ENCODE measurements around the gene RGS14. TPM values are rescaled to one million over a fixed set of nuclear protein-coding genes. Genes with fewer than 3 reads are reported as not detected.
A peak's percentile ranks its signal among the peaks of the same experiment; 100 is the strongest.

The RGS14 gene
- total RNA-seq, 4 donors from 2014 or later: 38.5 to 85.9 (median 68.8) TPM

DNA sequence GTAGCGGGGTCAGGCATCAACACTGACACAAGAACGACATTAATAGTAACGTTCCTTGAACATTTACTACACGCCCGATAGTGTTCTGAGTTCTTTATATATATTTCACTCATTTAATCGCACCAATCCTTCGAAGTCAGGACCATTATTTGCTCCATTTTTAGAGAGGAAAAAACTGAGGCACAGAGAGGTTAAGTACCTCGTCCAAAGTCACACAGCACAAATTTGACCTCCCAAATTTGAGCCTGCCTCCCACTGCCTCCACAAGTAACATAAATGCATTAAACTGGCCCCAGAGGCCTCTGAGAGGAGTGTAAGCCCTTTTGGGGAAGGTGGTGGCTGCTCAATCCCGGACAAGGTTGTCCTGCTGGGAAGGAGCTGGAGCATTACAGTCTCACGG lies 5.8 kb downstream of the RGS14 start:
- no peak for DNase-seq (ENCODE audit: low spot score in 2 of 2)
- Histone ChIP-seq H3K9me3 (no peaks in the 10 kb centered on the region), H3K4me1 (peaks cover 63% of the 10 kb centered on the region), H3K27ac (no peak overlapping the region), H3K4me3 (peak overlapping the region; percentile 54), H3K36me3 (no peaks in the 10 kb centered on the region), H3K27me3 (no peaks in the 10 kb centered on the region)
- TF ChIP-seq POLR2A (IDR thresholded peaks at IDR 0.05): no peak
- no peak for TF ChIP-seq EP300 (IDR thresholded peaks at IDR 0.05)
- 28% methylated on average over 10 of the region's 10 CpGs for WGBS

DNA sequence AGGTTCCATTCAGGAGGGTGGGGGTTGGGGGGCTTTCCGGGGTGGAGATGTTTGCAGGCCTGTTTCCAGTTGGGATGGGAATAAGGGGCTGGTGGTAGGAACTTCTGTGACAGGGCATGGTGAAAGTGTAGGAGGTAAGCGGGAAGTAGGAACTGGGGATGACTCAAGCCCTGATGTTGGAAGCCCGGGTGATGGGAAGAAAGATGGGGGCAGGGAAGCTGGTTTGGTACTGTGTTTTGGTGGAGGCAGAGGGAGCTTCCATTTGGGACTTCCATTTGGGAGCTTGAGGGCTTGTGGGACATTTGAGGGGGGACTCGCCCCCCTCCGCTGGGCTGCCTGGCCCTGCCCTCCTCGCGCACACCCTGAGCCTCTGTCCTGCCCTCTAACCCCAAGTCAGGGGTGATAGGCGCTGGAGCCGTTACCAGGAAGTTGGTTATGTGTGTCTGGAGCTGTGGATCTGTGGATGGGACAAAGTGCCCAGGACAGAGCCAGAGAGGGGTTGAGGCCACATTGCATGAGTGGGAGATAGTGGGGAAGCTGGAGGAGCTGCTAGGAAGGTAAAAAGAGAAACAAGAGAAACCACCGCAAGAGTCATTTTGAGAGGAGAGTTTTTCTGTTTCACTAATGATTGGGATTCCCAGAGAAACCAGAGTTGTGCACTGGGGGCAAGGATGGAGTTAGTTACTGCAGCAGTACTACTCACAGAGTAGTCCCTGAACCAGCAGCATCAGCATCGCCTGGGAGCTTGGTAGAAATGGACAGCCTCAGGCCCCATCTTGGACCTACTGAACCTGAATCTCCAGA lies 6.6 kb downstream of the RGS14 start:
- Histone ChIP-seq H3K27me3 (no peaks in the 10 kb centered on the region), H3K4me1 (peaks cover 63% of the 10 kb centered on the region), H3K9me3 (no peaks in the 10 kb centered on the region), H3K27ac (no peak overlapping the region), H3K4me3 (no peak overlapping the region), H3K36me3 (no peaks in the 10 kb centered on the region)
- TF ChIP-seq POLR2AphosphoS5 (IDR thresholded peaks at IDR 0.05): no peak
- TF ChIP-seq POLR2A (IDR thresholded peaks at IDR 0.05): no peak
- no peak for TF ChIP-seq EP300 (IDR thresholded peaks at IDR 0.05)
- TF ChIP-seq, protein P1, sequence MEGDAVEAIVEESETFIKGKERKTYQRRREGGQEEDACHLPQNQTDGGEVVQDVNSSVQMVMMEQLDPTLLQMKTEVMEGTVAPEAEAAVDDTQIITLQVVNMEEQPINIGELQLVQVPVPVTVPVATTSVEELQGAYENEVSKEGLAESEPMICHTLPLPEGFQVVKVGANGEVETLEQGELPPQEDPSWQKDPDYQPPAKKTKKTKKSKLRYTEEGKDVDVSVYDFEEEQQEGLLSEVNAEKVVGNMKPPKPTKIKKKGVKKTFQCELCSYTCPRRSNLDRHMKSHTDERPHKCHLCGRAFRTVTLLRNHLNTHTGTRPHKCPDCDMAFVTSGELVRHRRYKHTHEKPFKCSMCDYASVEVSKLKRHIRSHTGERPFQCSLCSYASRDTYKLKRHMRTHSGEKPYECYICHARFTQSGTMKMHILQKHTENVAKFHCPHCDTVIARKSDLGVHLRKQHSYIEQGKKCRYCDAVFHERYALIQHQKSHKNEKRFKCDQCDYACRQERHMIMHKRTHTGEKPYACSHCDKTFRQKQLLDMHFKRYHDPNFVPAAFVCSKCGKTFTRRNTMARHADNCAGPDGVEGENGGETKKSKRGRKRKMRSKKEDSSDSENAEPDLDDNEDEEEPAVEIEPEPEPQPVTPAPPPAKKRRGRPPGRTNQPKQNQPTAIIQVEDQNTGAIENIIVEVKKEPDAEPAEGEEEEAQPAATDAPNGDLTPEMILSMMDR (IDR thresholded peaks at IDR 0.05): no peak
- DNase-seq (ENCODE audit: low spot score in 2 of 2): no peak
- WGBS: 69% methylated on average over 11 of the region's 11 CpGs

DNA sequence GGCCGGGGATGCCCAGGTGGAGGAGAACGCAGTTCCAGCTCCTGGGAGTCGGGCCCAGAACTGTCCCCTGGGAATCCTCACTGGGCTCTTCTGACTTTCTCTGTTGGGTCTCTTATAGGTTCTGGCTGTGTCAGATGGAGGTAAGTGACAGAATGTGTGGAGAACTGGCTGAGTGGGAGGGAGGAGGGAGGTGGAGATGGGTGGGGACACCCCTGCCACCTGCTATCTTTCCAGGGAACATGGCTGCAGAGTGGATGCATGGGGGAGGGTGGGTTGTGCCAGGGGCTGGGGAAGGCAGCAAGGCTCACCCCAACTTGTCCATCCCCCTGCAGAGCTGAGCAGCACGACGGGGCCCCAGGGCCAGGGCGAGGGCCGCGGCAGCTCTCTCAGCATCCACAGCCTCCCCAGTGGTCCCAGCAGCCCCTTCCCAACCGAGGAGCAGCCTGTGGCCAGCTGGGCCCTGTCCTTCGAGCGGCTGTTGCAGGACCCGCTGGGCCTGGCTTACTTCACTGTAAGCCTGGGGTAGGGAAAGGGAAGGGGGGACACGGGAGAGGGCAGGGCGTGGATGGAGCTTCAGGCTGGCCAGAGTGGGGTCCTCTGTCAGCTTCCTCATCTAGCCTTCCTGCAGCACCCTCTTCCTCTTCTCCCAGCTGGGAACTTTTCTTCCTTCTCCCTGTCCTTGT lies 8.3 kb downstream of the RGS14 start:
- peaks cover 77% of the 10 kb centered on the region for H3K4me1 ChIP-seq
- no peak for DNase-seq (ENCODE audit: low spot score in 2 of 2)
- H3K4me3 ChIP-seq: no peak overlapping the region
- H3K27ac ChIP-seq: peak overlapping the region; percentile 83
- TF ChIP-seq, protein P1 (IDR thresholded peaks at IDR 0.05): no peak
- TF ChIP-seq POLR2A (IDR thresholded peaks at IDR 0.05) (no peak), EP300 (IDR thresholded peaks at IDR 0.05) (no peak), POLR2AphosphoS5 (IDR thresholded peaks at IDR 0.05) (no peak)
- no peaks in the 10 kb centered on the region for H3K27me3 ChIP-seq
- 81% methylated on average over 7 of the region's 14 CpGs for WGBS
- no peaks in the 10 kb centered on the region for H3K36me3 ChIP-seq
- H3K9me3 ChIP-seq: no peaks in the 10 kb centered on the region

DNA sequence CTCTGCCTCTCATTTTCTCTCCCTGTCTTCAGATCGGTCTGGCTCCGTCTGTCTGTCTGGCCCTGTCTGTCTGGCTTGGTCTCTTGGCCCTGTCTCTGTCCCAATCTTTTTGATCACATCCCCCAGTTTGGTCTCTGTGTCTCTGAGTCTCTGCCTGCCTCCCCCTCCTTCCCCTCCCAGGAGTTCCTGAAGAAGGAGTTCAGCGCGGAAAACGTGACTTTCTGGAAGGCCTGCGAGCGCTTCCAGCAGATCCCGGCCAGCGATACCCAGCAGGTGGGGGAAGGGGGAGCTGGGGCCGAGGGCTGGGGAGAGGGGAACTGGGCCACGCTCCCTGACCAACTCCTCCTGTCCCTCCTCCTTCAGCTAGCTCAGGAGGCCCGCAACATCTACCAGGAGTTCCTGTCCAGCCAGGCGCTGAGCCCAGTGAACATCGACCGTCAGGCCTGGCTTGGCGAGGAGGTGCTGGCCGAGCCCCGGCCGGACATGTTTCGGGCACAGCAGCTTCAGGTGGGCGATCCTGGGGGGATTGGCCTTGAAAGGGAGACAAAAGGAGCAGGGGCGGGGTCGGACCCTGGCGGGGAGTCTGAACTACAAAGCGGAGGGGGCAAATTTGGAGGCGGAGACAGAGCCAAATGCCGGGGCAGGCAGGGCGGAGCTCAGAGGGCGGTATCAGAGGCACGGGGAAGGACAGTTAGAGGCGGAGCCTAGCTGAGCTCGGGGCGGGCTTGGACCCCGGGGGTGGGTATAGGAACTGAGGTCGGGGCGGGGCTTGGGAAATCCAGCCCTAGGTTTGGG lies 9.0 kb downstream of the RGS14 start:
- TF ChIP-seq, protein P1 (IDR thresholded peaks at IDR 0.05): no peak
- TF ChIP-seq EP300 (IDR thresholded peaks at IDR 0.05) (no peak), POLR2AphosphoS5 (IDR thresholded peaks at IDR 0.05) (no peak), POLR2A (IDR thresholded peaks at IDR 0.05) (no peak)
- Histone ChIP-seq H3K36me3 (no peaks in the 10 kb centered on the region), H3K4me3 (peak overlapping the region; percentile 46), H3K27me3 (no peaks in the 10 kb centered on the region), H3K9me3 (no peaks in the 10 kb centered on the region), H3K4me1 (peaks cover 83% of the 10 kb centered on the region), H3K27ac (peak overlapping the region; percentile 83)
- DNase-seq (ENCODE audit: low spot score in 2 of 2): peak; percentile 93
- 12% methylated on average over 34 of the region's 36 CpGs for WGBS

DNA sequence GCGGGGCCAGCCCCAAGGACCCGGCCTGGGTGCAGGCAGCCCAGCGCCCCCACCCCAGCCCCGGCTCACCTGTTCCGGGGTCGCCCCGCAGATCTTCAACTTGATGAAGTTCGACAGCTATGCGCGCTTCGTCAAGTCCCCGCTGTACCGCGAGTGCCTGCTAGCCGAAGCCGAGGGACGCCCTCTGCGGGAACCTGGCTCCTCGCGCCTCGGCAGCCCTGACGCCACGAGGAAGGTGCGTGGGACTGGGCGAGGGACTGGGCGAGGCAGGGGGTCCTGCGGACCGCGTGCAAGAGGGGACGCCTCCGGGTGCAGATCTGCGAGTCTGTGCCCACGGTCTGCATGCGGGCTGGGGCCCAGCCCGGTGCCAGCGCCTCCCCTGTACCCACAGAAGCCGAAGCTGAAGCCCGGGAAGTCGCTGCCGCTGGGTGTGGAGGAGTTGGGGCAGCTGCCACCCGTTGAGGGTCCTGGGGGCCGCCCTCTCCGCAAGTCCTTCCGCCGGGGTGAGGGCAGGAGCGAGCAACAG lies 9.7 kb downstream of the RGS14 start:
- TF ChIP-seq POLR2AphosphoS5 (IDR thresholded peaks at IDR 0.05) (no peak), EP300 (IDR thresholded peaks at IDR 0.05) (no peak), POLR2A (IDR thresholded peaks at IDR 0.05) (no peak)
- TF ChIP-seq, protein P1 (IDR thresholded peaks at IDR 0.05): no peak
- WGBS: no CpG with 5 or more reads among the region's 46 CpGs

More for the DNA sequence above, 9.7 kb downstream of the RGS14 start:
- H3K27ac ChIP-seq: peak overlapping the region; percentile 83
- H3K27me3 ChIP-seq: no peaks in the 10 kb centered on the region
- H3K4me1 ChIP-seq: peaks cover 84% of the 10 kb centered on the region
- peak overlapping the region; percentile 46 for H3K4me3 ChIP-seq
- no peak for DNase-seq (ENCODE audit: low spot score in 2 of 2)
- no peaks in the 10 kb centered on the region for H3K9me3 ChIP-seq
- no peaks in the 10 kb centered on the region for H3K36me3 ChIP-seq
